ENCODE data around the gene UCK1.

UCK1 gene

DNA sequence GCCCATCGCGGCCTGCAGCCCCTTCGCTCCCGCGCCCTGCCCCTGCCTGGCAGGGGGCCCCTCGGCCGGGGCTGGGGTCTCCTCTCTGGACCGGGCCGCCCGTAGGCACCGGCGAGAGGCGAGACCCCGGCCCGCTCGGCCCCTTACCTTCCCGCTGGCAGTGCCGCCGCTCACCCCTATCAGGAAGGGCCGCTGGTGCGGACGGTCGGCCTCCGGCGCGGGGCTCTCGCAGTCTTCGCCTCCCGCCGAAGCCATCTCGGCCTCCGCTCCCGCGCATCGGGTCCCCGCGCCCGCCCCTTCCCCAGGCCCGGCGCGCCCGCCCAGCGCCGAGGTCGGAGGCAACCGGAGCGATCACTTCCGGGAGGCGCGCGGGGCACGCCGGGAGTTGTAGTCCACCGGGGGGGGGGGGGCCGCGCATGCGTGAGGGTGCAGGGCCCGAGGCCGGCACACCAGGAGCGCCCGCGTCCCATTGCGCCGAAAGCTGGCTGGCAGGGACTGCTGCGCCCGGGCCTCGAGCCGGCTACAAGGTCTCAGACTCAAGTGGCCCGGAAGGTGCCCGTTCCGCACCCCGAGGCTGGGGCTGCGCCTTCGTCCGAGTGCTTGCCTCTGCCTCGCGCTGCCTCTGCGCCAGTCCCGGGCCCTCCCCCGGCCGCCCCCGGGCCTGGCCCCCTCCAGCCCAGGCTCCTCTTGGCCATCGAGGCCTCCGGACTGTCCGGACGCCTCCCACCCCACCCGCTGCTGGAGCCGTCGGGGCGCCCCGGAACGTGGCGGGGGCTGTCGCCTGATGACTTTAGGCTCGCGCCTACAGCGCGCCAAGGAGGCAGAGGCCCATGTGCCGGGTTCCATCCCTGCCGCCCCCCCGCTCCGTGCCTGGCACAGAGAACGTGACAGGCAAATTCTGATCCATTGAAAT, at the start of gene UCK1:
TSS of gene UCK1 (minus strand) at position 344 of the 913 bp plus-strand sequence. CDS start at position 255, 89 bp downstream.
- peak; percentile 94 for DNase-seq (ENCODE audit: low spot score)

DNA sequence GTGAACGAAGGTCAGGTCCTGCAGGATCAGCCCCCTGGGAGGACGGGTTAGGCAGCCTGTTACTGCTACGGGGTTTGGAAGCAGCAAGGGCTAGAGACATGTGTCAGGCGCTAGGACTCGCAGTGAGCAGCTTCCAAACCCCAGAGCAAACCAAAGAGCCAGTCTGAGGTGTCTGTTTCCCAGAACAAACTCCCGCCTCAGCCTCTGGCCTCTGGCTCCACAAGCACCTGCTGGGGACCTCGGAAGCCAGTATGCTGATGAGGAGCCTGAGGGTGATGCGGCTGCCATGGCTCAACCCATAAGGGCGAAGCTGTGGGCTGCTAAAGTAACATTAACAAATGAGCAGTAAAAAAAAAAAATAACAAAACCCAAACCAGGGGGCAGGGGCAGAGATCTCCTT, 49.3 kb upstream of the UCK1 start:
- DNase-seq (ENCODE audit: low spot score) = no peak

DNA sequence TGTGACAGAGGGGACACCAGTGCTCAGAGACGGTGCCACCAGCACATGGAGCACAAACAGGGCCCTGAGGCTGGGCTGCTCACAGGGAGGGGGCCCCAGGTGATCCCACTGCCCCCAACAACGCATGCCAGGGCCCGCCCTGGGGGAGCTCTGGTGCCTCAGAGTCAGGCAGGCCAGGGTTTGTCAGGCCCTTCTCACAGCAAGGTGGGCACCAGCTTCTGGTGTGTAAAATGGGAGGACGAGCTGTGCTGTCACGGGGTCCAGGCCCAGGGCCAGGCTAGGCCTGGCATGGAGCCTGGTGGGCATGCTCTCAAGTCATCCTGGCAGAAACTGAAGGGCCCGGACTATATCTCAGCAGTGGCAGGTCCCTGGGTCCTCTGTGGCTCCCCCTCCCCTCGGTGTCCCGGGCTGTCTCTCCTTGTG, 48.7 kb upstream of the UCK1 start:
- DNase-seq (ENCODE audit: low spot score) = peak; percentile 45

DNA sequence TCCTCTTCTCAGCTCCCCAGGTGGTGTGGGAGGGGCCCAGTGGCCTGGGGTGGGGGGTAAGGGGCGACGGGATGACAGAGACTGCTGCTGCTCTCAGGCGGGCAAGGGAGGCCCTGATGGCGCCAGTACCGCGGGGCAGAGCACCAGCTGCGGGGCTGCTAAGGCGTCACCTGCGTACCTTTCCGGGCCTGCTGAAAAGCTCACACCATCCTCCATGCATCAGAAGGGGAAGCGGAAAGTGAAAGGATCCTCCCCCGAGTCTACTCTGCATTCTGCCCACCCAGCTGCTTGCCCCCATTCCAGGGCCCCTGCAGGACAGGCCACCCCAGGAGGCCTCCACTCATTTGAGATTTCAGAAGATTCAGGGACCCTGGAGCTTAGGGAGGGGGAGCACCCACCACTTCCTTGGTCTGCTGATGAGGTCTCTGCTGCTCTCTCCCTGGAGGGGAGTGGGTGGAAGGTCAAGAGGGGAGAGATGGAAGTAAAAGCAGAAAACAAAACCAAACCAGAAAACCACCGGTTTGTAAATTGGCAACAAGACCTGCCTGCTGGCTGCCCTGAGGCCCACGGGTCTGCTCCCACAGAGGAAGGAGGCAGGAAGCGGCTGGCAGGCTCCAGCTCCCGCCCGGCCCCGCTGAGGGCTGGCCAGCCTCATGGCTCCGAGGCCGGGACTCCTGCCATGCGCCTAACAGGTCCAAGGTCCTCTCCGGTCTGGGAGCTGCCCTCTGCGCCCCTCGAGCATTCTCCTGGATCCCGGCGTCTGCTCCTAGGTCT, 47.9 kb upstream of the UCK1 start:
- DNase-seq (ENCODE audit: low spot score) = peak; percentile 63

DNA sequence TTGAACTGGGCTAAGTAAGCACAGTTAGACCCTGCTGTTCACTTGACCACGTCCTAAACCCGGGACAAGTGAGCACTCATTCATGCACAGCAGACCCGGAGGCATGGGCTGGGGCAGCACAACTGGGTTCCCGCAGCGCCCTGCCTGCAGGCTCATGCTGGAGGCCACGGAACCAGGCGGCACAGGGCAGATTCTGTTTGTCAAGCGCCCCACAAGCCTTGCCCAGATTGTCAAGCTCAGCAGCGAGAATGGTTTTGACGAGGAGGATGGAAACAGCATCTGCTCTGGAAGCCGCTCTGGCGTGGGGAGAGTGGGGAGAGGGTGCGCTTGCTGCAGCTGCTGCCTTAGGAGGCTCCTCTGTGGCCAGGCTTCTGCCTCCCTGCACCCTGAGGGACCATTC, 47.0 kb upstream of the UCK1 start:
- no peak for DNase-seq (ENCODE audit: low spot score)

DNA sequence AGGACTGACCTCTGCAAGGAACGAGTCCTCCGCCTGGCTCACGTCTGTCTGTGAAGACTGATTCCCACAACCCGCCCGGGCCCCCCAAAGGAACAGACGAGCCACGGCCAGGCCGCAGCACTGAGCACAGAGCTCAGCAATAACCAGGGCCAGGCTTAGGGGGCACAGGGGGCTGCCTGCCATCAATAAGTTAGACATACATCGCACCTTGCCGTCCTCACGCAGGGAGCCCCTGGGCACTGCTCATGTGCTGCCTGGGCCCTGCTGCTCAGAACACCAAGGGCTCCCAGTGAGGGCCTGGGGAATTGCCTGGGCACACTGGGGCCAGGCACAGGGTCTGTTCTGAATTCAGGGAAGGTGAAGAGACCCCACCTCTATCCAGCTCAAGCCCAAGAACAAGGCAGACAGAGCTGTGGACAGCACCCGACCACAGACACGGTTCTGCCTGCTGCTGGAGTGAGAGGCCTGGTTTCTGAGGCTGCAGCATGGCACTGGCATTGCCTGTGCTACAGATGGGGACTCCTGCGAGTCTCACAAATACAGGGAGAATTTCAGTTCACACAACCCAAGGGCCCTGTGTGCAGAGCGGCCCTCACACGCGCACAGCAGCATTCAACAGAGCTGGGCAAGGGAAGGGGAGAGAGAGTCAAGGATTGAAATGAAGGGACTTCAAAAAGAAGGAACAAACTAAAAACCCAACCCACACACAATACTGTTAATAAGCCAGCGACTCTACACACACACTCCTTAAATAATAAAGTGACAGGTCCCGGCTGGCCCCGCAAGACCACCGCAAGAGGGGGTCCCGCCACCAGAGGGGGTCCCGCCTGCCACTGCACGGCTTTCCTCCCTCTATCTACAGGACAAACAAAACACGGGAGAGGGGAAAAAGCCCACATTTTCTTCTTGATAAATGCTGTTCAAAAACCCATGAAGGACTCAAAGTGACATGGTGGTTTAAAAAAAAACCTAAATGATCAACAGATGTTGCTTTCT, 46.2 kb upstream of the UCK1 start:
- no peak for DNase-seq (ENCODE audit: low spot score)

DNA sequence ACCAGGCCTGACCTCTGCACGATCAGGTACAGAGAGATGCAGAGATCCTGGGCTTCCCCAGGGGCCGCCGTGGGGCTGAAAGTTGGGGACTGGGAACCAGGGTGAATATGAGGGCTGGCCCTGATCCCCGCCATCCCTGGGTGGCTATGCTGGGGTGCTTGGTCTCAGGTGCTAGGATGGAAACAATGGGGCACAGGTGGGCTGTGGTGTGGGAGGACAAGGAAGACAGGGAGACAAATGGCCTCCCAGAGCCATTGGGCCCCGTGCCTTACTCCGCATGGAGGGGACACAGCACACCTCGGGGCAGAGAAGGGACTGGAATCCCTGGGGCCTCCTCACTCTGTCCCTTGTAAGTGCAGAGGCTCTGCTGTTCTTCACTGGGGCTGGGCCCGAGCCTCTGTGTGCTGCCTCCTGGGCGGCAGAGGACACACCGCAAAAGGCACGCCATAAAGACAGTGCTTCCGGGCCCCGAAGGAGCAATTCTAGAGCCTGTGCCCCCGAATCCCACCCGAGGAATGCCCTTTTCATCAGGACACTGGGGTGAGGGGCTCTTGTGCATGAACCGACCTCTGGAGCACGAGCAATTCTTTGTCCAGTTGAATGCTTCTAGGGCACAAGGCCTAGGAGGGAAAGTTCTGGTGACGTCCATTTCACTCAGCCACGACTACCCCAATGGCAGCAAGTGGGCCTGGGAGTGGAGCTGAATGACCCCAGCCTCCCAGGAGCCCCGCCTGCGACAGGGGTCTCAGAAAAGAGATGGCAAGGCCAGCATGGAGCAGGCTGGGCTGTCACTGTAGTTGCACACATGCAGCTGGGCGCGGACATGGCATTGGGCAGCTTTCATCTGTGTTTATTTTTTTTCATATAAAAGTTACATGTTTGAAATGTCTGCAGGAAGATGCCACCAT, 45.1 kb upstream of the UCK1 start:
- DNase-seq (ENCODE audit: low spot score) = no peak

DNA sequence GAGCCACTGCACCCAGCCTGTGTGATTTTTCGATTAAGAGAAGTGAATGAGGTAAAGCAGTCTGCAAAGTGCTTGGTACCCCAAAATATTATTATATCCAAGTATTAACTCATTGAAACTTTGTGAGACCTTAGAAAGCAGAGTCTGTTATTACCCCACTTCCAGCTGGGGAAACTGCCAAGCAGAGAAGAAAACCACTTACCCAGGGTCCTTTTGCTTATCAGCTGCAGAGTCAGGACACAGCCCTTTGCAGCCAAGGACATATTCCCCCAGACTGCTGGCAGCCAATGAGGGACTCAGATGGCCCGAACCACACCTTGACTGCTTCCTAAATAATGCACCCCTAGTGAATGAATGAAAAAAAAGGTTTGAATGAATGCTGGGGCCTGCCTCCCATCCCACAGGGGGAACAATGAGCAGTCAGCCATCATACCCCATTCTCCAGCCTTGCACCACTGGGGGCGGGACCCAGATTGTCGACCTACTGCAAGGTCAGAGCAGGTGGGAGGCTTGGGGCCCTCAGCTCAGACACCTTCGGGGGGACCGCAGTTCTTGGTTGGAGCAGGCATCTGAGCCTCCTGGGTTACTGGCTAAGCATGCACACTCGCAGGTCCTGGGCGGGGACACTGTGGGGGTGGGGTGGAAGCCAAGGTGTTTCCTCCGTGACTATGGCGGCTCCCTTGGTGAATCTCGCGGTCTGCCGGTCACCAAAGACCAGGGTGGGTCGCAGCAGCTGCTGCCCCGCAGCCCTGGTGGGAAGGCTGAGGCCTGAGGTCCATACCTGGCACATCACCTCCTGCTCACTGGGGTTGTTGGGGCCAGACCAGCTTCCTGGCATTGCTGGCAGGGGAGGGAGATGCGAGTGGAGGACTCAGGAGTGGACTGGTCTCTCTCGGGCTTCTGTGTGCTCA, 43.9 kb upstream of the UCK1 start:
- DNase-seq (ENCODE audit: low spot score) = no peak

DNA sequence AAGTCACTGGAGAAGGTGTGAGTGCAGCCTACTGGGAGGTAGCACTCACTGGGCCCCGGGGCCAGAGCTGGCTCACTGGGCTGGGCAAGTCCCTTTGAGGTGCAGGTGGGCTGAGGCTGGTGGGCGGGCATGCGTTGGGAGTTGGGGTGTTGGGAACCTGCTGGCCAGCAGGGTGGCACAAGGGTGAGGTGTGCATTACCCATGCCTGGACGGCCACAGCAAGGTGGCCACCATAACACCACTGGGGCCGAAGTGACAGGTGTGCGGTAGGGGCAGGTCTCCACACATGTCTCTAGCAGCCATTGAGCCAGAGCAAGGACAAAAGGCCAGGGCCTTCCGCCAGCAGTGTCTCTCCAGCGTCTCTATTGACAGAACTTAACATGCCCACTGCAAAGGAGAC, 36.8 kb upstream of the UCK1 start:
- no peak for DNase-seq (ENCODE audit: low spot score)

DNA sequence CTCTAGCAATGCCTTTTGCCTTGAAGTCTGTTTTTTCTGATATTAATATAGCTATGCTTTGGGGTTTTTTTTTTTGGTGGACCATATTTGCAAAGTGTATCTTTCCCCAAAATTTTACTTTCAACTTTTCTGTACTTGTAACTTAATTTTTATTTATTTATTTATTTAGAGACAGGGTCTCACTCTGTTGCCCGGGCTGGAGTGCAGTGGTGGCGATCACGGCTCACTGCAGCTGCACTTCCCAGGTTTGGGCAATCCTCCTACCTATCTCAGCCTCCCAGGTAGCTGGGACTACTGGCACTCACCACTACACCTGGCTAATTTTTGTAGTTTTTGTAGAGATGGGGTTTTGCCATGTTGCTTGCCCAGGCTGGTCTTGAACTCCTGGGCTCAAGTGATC, 35.1 kb upstream of the UCK1 start:
- DNase-seq (ENCODE audit: low spot score) = no peak

DNA sequence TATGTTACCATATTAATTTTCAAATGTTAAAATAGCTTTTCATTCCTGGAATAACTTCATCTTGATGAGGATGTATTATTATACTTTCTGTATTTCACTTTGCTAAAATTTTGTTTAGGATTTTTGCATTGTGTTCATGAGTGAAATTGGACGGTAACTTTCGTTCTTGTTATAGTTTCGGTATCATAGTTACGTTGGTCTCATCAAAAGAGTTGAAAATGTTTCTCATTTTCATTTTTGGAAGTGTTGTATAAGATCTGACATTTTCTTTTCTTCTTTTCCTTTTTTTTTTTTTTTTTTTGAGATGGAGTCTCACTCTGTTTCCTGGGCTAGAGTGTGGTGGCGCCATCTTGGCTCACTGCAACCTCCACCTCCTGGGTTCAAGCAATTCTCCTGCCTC, 34.3 kb upstream of the UCK1 start:
- DNase-seq (ENCODE audit: low spot score) = no peak

DNA sequence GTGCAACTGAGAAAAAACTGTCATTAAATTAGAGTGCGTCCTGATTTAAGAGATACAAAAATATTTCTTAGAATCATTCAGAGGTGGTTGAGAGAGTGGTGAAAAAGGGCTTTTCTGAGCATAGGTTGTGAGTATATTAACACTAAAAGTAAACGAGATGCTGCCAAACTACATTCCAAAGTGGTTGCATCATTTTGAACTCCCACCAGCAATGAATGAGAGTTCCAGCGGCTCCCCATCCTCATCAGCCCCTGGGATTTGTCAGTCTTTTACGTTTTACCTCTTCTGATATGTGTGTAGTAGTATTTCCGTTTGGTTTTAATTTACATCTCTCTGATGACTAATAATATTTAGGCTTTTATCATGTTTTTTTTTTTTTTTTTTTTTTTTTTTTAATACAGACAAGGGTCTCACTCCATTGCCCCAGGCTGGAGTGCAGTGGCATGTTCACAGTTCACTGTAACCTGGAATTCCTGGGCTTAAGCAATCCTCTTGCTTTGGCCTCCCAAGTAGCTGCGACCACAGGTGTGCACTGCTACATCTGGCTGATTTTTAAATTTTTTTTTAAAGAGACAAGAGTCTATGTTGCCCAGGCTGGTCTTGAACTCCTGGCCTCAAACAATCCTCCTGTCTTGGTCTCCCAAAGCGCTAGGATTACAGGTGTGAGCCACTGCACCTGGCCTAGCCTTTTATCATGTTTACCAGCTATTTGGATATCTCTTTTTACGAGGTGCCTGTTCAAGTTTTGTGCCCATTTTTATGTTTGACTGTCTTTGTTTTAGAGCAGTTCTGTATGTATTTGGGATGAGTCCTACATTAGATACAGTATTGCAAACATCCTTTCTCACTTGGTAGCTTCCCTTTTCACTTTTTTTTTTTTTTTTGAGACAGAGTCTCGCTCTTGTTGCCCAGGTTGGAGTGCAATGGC, 31.2 kb upstream of the UCK1 start:
- DNase-seq (ENCODE audit: low spot score) = no peak

DNA sequence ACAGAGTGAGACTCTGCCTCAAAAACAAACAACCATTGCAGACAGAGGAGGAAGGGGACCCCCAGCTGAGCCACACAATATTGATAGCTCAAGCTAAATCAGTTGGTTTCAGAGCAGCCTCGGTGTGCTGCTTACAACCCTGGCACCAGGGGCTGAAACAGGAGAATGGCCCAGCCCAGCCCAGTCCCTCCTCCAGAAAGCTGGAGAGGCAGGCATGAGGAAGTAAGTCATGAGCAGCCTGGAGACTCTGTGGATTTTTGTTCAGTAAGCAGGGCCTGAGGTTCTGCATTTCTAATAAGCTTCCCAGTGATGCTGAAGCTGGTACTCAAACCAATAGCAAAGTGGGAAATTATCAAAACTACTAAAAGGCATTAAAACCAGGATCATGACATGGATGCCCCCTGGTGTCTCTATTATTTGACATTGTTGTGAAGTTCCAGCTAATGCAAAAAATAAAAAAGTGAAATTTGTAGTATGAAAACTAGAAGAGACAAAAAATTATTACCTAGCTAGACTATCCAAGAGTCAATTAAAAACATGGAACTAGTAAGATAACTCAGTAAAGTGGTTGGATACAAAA, 28.4 kb upstream of the UCK1 start:
- no peak for DNase-seq (ENCODE audit: low spot score)

DNA sequence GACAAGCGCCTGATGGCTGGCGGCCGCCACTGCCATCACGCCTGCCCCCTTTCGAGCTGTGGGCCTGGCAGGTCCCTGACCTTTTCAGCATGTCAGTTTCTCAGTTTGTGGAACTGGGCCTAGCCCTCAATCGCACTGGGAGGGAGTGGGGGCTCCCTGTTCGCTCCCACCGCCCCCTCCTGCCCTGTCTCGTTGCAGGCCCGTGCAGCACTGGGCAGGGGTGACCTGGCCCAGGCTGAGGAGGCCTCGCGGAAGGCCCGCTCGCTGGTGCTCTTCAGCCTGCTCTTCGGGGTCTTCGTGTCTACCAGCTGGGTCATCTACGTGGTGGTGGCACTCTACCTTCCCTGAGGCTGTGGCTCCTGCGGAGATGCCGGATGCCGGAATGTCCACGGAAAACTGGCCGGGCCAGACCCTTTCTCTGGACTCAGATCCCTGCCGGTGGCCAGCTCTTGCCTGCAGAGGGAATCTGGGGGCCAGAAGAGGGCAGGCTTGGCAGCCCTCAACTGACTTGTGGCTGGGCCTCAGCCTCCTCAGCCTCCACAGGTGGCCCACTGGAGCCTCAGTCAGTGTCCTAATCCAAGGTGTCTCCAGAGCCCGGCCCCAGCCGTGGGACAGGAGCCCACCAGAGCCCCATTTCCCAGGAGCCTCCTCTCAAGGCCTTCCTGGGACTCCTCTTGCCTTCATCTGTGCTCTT, 26.9 kb upstream of the UCK1 start:
- DNase-seq (ENCODE audit: low spot score) = no peak

DNA sequence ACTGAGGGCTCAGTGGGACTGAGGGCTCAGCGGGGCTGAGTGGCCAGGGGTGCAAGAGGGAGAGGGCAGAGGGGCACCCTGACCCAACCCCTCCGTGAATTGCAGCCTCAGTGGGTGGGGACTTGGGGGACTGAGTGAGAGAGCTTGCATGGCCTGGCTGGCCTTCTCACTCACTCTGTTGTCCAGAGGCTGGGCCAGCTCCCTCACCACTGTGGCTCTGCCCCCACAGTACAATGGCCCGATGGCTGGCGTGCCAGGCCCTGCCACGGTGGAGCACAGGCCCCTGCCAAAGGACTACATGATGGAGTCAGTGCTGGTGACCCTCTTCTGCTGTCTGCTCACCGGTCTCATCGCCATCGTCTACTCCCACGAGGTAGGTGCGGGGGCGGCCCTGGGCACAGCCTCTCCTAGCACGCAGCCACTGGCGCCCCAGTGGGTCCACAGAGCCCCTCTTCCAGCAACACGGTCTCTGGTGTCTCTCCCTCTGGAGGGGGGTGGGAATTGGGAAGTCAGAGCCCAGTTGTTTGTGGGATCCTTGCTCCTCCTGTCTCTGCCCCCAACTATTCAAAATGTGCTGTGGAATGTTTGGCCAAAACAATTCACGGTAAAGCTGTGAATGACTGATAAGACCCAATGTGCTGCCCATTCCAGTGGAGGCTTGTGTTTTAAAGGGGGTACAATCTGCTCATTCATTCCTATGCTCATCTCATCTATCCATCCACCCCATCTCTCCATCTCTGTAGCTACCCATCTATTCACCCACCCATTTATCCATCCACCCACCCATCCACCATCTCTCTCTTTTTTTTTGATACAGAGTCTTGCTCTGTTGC, 25.0 kb upstream of the UCK1 start:
- no peak for DNase-seq (ENCODE audit: low spot score)

DNA sequence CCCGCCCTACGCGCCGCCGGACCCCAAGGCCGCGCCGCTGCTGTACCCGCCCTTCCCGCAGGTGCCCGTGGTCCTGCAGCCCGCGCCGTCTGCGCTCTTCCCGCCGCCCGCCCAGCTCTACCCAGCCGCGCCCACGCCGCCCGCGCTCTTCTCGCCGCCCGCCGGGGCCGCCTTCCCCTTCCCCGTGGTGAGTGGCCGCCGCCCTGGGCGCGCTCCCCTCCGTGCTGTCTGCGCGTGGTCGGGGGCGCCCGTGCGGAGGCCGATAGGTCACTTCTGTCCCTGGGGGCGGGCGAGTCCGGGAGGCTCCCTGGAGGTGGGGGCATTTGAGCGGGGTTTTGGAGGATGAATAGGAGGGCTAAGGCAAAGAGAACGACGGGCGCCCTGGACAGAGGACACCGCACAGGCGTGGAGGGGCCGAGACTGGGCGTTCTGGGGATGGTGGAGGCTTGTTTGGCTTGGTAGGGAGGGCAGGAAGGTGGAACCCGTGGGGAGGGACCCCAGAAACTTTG, 23.8 kb upstream of the UCK1 start:
- no peak for DNase-seq (ENCODE audit: low spot score)
